Measurements from ENCODE around the gene ALS2CL. TPM values are rescaled to one million over a fixed set of nuclear protein-coding genes. Genes with fewer than 3 reads are reported as not detected.

Gene ALS2CL
- total and polyA plus RNA-seq, 10 of the 15 experiments (the other 5 are each of a cell fraction or from before 2014, with no cell fraction given): 0.01 to 0.05 TPM; not detected in 8

- no peaks in the 10 kb centered on the region for H3K79me2 ChIP-seq (ENCODE audit: control insufficient read depth, insufficient read depth, low read length)
- no peaks in the 10 kb centered on the region for H3K27me3 ChIP-seq (replicated peaks in 1 of 2; ENCODE audit: control insufficient read depth in 2 of 2, insufficient read depth in 2 of 2, low read length in 1 of 2)
- no peak overlapping the region for H3K27ac ChIP-seq (ENCODE audit: control insufficient read depth, insufficient read depth)
- ChIA-PET RAD21 (ENCODE audit: unreplicated experiment) (no interaction called here), CTCF (no interaction called here), SMC1A (ENCODE audit: uncharacterized antibody, unreplicated experiment) (no interaction called here), POLR2A (no interaction called here)
- DNase-seq (ENCODE audit: low read depth, low spot score) (no peak), FAIRE-seq (no peak), ATAC-seq (no peak)
- H2AFZ ChIP-seq (ENCODE audit: control insufficient read depth, low read depth, low read length): no peak overlapping the region
- no peaks in the 10 kb centered on the region for H3K4me1 ChIP-seq (ENCODE audit: control insufficient read depth, insufficient read depth, low read length)
- H4K20me1 ChIP-seq (ENCODE audit: control insufficient read depth, insufficient read depth): no peaks in the 10 kb centered on the region
- in situ Hi-C loops (cut with MboI): no loop called here
- H3K36me3 ChIP-seq (ENCODE audit: control insufficient read depth in 2 of 2, insufficient read depth in 2 of 2, low read length in 1 of 2): no peaks in the 10 kb centered on the region
- no TSS peak for BruUV-seq (replicated peaks)
- 13% methylated on average over 9 of the region's 10 CpGs for WGBS (ENCODE audit: insufficient coverage, insufficient replicate concordance, low lambda C conversion rate, missing lambda C conversion rate)
- H3K9me3 ChIP-seq (replicated peaks; ENCODE audit: control insufficient read depth, insufficient read depth, low read length): no peaks in the 10 kb centered on the region
- no peak overlapping the region for H3K4me2 ChIP-seq (ENCODE audit: control insufficient read depth, insufficient read depth)
- intact Hi-C loops (cut with micrococcal nuclease; ENCODE audit: unreplicated experiment): no loop called here
- H3K9ac ChIP-seq (ENCODE audit: control insufficient read depth, insufficient read depth, low read length): no peak overlapping the region
- no peak overlapping the region for H3K4me3 ChIP-seq
- TF ChIP-seq HDGF (IDR thresholded peaks at IDR 0.05) (no peak), ASH2L (IDR thresholded peaks at IDR 0.05; ENCODE audit: borderline replicate concordance, low read depth) (no peak), SUZ12 (IDR thresholded peaks at IDR 0.05; ENCODE audit: unreplicated experiment) (no peak), ZNF687 (IDR thresholded peaks at IDR 0.05) (no peak), JUNB (IDR thresholded peaks at IDR 0.05) (no peak), TCF3 (IDR thresholded peaks at IDR 0.05; ENCODE audit: borderline replicate concordance, insufficient read depth, low read depth, low read length) (no peak), NFXL1 (IDR thresholded peaks at IDR 0.05; ENCODE audit: borderline replicate concordance) (no peak), E2F8 (IDR thresholded peaks at IDR 0.05; ENCODE audit: low read depth, partially characterized antibody) (no peak), ATF7 (IDR thresholded peaks at IDR 0.05; ENCODE audit: low read depth) (no peak), YBX1 (IDR thresholded peaks at IDR 0.05) (no peak), REST (IDR thresholded peaks at IDR 0.05; ENCODE audit: low read depth, low read length) (no peak), CHD1 (IDR thresholded peaks at IDR 0.05; ENCODE audit: low read depth, low read length) (no peak)
Measured at GRCh38 chr3:46673151-46674030, 20.1 kb downstream of the ALS2CL start.
